Upper lobe of right lung (tissue), 1 donor: ENCODE results near the gene ENTPD3. TPM values are rescaled to one million over a fixed set of nuclear protein-coding genes. Genes with fewer than 3 reads are reported as not detected.

ENCODE experiments used
- ATAC-seq: fragments of 200-7000 bp; cut with Tn5 transposase; one replicate; pipeline ENCODE4 v1.9.1; 2020; ENCODE audit warnings: mild to moderate bottlenecking, moderate library complexity
- DNase-seq: peaks from one replicate; pipeline ENCODE4 v3.0.0-alpha.2; 2020
- H3K27ac ChIP-seq: fragments of 200-600 bp; one replicate; pipeline ENCODE4 v1.8.0; 2022
- H3K27me3 ChIP-seq: fragments of 200-600 bp; one replicate; pipeline ENCODE4 v1.8.0; 2022; ENCODE audit warnings: mild to moderate bottlenecking
- H3K36me3 ChIP-seq: fragments of 200-600 bp; one replicate; pipeline ENCODE4 v1.8.0; 2022
- H3K4me1 ChIP-seq: fragments of 200-600 bp; one replicate; pipeline ENCODE4 v1.8.0; 2022
- H3K4me3 ChIP-seq: fragments of 200-600 bp; one replicate; pipeline ENCODE4 v1.8.0; 2022; ENCODE audit warnings: mild to moderate bottlenecking
- H3K9me3 ChIP-seq: fragments of 200-600 bp; one replicate; pipeline ENCODE4 v1.8.0; 2022
- CTCF ChIP-seq: fragments of 200-600 bp; IDR thresholded peaks from one replicate; pipeline ENCODE4 v1.8.0; 2022; ENCODE audit warnings: antibody characterized with exemption
- intact Hi-C: fragments of 100-400 bp; cut with DNase I; formaldehyde crosslinking; loops from one replicate; pipeline ENCODE4 v1.11.0; 2022
- total RNA-seq: library from RNA; stranded (reverse); fragmentation: NEBNext Ultra II Directional; extraction: Animal tissue kit (Norgen Biotek cat#: 25700); gene quantifications from one replicate; pipeline ENCODE4 v1.2.1, GENCODE V29; 2021
- donor health status: DM: no; HTN: yes; CAD: no; lungs with severe emphysema.

Gene ENTPD3
- total RNA-seq, 1 donor from 2014 or later, result 3.7 TPM

- H3K4me1 ChIP-seq, result no peaks in the 10 kb centered on the region
- H3K27me3 ChIP-seq, result peaks cover 3% of the 10 kb centered on the region
- no peaks in the 10 kb centered on the region for H3K36me3 ChIP-seq
- ATAC-seq (no peak), DNase-seq (no peak)
- no peak for TF ChIP-seq CTCF
- H3K9me3 ChIP-seq, result no peaks in the 10 kb centered on the region
- H3K27ac ChIP-seq, result no peak overlapping the region
- intact Hi-C loops, result no loop called here
- no peak overlapping the region for H3K4me3 ChIP-seq
Observed at GRCh38 chr3:40355410-40355809, 31.6 kb upstream of the ENTPD3 start.

- TF ChIP-seq CTCF, result no peak
- ATAC-seq (no peak), DNase-seq (no peak)
- no peaks in the 10 kb centered on the region for H3K36me3 ChIP-seq
- H3K4me1 ChIP-seq, result no peaks in the 10 kb centered on the region
- H3K4me3 ChIP-seq, result no peak overlapping the region
- H3K27ac ChIP-seq, result no peak overlapping the region
- intact Hi-C loops, result no loop called here
- H3K27me3 ChIP-seq, result peaks cover 3% of the 10 kb centered on the region
- no peaks in the 10 kb centered on the region for H3K9me3 ChIP-seq
Observed at GRCh38 chr3:40358454-40358853, 28.5 kb upstream of the ENTPD3 start.

- TF ChIP-seq CTCF, result no peak
- Histone ChIP-seq H3K27ac (no peak overlapping the region), H3K27me3 (peaks cover 3% of the 10 kb centered on the region), H3K4me1 (no peaks in the 10 kb centered on the region), H3K9me3 (no peaks in the 10 kb centered on the region), H3K36me3 (no peaks in the 10 kb centered on the region), H3K4me3 (no peak overlapping the region)
- intact Hi-C loops, result no loop called here
- ATAC-seq, result no peak
- no peak for DNase-seq
Observed at GRCh38 chr3:40363674-40364073, 23.3 kb upstream of the ENTPD3 start.

GRCh38 chr3:40366203-40367162 is 20.5 kb upstream of the ENTPD3 start:
- no peaks in the 10 kb centered on the region for H3K4me1 ChIP-seq
- no peak overlapping the region for H3K27ac ChIP-seq
- H3K27me3 ChIP-seq, result no peaks in the 10 kb centered on the region
- TF ChIP-seq CTCF, result no peak
- H3K36me3 ChIP-seq, result no peaks in the 10 kb centered on the region
- no peak overlapping the region for H3K4me3 ChIP-seq
- no peaks in the 10 kb centered on the region for H3K9me3 ChIP-seq
- ATAC-seq (no peak), DNase-seq (no peak)
- intact Hi-C loops, result no loop called here

- H3K36me3 ChIP-seq, result no peaks in the 10 kb centered on the region
- no peak for TF ChIP-seq CTCF
- H3K4me1 ChIP-seq, result no peaks in the 10 kb centered on the region
- intact Hi-C loops, result no loop called here
- H3K9me3 ChIP-seq, result no peaks in the 10 kb centered on the region
- DNase-seq (no peak), ATAC-seq (no peak)
- H3K27ac ChIP-seq, result no peak overlapping the region
- no peaks in the 10 kb centered on the region for H3K27me3 ChIP-seq
- H3K4me3 ChIP-seq, result no peak overlapping the region
Observed at GRCh38 chr3:40369716-40370115, 17.3 kb upstream of the ENTPD3 start.
